Endothelial cell (in vitro differentiated cells): ENCODE measurements around the gene GBF1. TPM values are rescaled to one million over a fixed set of nuclear protein-coding genes. Genes with fewer than 3 reads are reported as not detected.

Source experiments
- DNase-seq: peaks from one replicate; pipeline ENCODE4 v3.0.0; 2021; ENCODE audit warnings: low spot score
- H3K27ac Mint-ChIP-seq: one replicate; pipeline ENCODE4 v1.8.0; 2021; ENCODE audit warnings: mixed read lengths, inconsistent platforms; ENCODE audit not compliant: unreplicated experiment
- H3K27me3 Mint-ChIP-seq: one replicate; pipeline ENCODE4 v1.8.0; 2021; ENCODE audit warnings: mild to moderate bottlenecking, moderate library complexity, mixed read lengths, inconsistent platforms; ENCODE audit not compliant: unreplicated experiment
- H3K36me3 Mint-ChIP-seq: one replicate; pipeline ENCODE4 v1.8.0; 2021; ENCODE audit warnings: mild to moderate bottlenecking, low read depth, mixed read lengths, inconsistent platforms; ENCODE audit not compliant: unreplicated experiment
- H3K4me1 Mint-ChIP-seq: one replicate; pipeline ENCODE4 v1.8.0; 2021; ENCODE audit warnings: mild to moderate bottlenecking, mixed read lengths, inconsistent platforms; ENCODE audit not compliant: unreplicated experiment
- H3K4me3 Mint-ChIP-seq: one replicate; pipeline ENCODE4 v1.8.0; 2021; ENCODE audit warnings: mild to moderate bottlenecking, mixed read lengths, inconsistent platforms; ENCODE audit not compliant: unreplicated experiment
- H3K9me3 Mint-ChIP-seq: one replicate; pipeline ENCODE4 v1.8.0; 2021; ENCODE audit warnings: mixed read lengths, inconsistent platforms; ENCODE audit not compliant: unreplicated experiment
- total RNA-seq: library from RNA; stranded (reverse); fragmentation: NEBNext Ultra II Directional; extraction: Animal tissue kit (Norgen Biotek cat#: 25700); gene quantifications from one replicate; pipeline ENCODE4 v1.2.1, GENCODE V29; 2021; ENCODE audit not compliant: unreplicated experiment
- TF ChIP-seq, protein P1 (sequence below): fragments of 200-600 bp; sonication (generic); IDR thresholded peaks from one replicate; pipeline ENCODE4 v1.5.0; 2021; ENCODE audit warnings: antibody characterized with exemption; ENCODE audit not compliant: unreplicated experiment

The GBF1 gene
- total RNA-seq, 1 donor from 2014 or later: 45.1 TPM

DNA sequence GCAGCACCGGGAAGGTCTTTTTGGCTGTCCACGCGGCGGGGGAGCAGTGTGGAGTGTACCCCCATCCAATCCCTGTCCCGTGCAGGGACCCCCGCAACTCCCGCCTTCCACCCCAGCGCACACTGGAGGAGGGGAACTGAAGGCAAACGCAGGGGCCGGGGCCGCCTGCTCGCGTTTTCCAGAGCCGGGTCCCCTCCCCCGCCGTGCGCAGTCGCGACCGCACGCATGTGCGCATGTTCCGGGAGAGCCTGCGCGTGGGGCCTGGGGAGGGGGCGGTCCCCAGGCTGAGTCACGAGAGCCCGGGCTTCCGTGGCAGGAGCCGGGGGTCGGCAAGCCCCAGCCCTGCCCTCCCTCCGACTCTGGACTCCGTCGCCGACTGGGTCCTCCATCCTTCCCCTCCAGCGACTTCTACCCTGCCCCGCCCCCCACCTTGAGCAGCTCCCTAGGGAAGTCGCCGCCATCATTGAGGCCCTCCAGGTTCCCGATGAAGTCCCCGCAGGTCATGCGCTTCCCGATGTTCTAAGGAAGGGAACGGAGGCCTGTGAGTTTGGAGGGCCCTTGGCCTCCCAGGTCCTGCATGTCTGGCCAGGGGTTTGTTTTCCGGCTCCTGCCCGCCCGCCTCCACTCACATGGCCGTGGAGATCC, 165.2 kb downstream of the GBF1 start:
- Mint-ChIP-seq H3K4me1 (peaks cover 19% of the 10 kb centered on the region), H3K27me3 (peaks cover 34% of the 10 kb centered on the region), H3K36me3 (peaks cover 12% of the 10 kb centered on the region), H3K4me3 (peak overlapping the region; percentile 77), H3K9me3 (no peaks in the 10 kb centered on the region), H3K27ac (no peak overlapping the region)
- no peak for DNase-seq
- TF ChIP-seq, protein P1, sequence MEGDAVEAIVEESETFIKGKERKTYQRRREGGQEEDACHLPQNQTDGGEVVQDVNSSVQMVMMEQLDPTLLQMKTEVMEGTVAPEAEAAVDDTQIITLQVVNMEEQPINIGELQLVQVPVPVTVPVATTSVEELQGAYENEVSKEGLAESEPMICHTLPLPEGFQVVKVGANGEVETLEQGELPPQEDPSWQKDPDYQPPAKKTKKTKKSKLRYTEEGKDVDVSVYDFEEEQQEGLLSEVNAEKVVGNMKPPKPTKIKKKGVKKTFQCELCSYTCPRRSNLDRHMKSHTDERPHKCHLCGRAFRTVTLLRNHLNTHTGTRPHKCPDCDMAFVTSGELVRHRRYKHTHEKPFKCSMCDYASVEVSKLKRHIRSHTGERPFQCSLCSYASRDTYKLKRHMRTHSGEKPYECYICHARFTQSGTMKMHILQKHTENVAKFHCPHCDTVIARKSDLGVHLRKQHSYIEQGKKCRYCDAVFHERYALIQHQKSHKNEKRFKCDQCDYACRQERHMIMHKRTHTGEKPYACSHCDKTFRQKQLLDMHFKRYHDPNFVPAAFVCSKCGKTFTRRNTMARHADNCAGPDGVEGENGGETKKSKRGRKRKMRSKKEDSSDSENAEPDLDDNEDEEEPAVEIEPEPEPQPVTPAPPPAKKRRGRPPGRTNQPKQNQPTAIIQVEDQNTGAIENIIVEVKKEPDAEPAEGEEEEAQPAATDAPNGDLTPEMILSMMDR: no peak

DNA sequence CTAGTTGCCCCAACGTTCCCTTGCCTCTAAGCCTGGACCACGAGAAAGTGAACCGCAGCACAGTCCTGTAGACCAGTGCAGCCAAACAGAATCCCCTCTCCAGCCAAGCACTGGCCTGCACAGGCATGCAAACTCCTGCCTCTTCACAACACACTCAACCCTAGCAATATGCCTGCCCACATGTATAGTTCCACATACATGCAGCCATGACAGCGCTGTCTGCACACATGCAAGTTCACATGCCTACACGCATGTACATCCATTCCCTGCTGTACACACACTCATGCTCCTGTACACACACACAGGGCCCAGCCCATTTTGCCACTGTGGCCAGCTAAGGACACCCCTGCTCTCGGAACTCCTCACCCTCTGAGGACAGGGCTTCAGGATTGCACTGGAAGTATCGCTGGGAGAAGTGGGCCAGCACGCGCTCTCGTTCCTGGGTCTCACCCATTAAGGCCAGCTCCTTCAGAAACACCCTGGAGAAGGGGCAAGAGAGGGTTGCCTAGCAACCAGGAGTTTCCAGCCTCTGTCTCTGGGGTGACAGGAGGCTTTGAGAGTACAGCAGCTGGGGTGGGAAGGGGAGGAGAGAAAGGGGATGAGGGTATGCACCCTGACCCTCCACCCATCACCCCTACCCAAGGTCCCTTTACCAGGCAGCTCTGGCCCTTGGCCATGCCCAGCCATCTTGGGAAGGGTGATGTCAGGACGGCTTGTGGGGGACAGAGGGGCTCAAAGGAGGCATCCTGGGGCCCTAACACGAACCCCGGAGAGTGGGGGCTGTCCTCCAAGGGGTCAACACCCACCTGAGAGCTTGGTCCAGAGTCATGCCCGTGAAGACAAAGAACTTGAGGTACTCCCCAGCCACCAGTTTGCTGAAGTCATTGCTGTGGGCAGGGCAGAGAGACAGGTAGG, 166.3 kb downstream of the GBF1 start:
- H3K36me3 Mint-ChIP-seq: peaks cover 12% of the 10 kb centered on the region

DNA sequence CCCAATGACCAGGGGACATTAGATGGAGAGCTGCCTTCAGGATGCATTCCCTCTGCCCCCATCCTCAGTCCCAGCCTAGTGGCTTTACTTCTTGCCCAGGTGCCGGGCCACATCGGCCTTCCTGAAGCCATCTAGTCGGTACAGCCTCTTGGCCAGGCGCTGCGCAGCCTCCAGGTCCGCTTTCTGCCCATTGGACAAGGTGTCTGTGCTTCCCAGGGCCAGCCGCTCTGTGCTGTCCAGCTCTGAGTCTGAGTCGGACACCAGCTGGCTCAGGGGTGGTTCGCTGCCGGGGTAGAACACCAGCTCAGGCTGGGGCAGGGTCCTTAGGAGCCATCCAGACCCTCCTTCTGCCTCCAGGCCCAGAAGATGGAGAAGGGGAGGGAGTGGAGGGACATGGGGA, 167.0 kb downstream of the GBF1 start:
- DNase-seq: no peak
- no peak overlapping the region for H3K4me3 Mint-ChIP-seq
- peaks cover 30% of the 10 kb centered on the region for H3K27me3 Mint-ChIP-seq
- H3K27ac Mint-ChIP-seq: no peak overlapping the region
- peaks cover 19% of the 10 kb centered on the region for H3K4me1 Mint-ChIP-seq
- peaks cover 12% of the 10 kb centered on the region for H3K36me3 Mint-ChIP-seq
- TF ChIP-seq, protein P1: no peak
- no peaks in the 10 kb centered on the region for H3K9me3 Mint-ChIP-seq

More for the DNA sequence above, 166.3 kb downstream of the GBF1 start:
- H3K27ac Mint-ChIP-seq: no peak overlapping the region
- H3K9me3 Mint-ChIP-seq: no peaks in the 10 kb centered on the region
- H3K27me3 Mint-ChIP-seq: peaks cover 31% of the 10 kb centered on the region
- DNase-seq: no peak
- TF ChIP-seq, protein P1: no peak
- H3K4me1 Mint-ChIP-seq: peaks cover 19% of the 10 kb centered on the region
- H3K4me3 Mint-ChIP-seq: peak overlapping the region; percentile 73

DNA sequence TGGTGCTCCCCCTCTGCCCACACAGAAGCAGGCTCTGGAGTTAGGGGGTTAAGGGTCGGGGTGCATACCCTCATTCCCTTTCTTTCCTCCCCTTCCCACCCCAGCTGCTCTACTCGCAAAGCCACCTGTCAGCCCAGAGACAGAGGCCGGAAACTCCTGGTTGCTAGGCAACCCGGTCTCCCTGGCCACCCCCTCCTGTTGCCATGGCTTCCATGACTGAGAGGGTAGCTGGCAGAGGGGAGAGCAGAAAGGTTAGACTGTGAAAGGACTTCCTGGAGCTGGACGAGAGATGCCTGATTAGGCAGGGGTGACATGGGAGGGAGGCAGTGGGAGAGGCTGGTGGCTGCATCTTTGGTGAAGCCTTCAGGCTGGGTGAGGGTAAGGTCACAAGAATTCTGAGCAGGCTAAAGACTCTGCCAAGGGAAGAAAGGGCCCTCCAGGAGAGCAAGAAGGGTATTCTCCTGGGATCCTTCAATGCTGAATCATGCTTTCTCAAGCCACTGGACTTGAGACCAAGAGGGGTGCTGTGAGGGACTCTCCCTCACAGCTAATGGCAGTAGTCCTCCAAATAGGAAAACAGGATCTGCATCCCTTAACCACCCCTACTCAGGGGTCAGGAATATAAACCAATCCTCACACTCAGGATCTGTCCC, 167.8 kb downstream of the GBF1 start:
- DNase-seq: no peak

More for the DNA sequence above, 167.8 kb downstream of the GBF1 start:
- Mint-ChIP-seq H3K9me3 (no peaks in the 10 kb centered on the region), H3K36me3 (peaks cover 13% of the 10 kb centered on the region), H3K27ac (no peak overlapping the region), H3K27me3 (peaks cover 31% of the 10 kb centered on the region), H3K4me3 (no peak overlapping the region), H3K4me1 (peaks cover 16% of the 10 kb centered on the region)
- TF ChIP-seq, protein P1: no peak
